ENCODE data around the gene DMRTB1. TPM values are rescaled to one million over a fixed set of nuclear protein-coding genes. Genes with fewer than 3 reads are reported as not detected.

Gene DMRTB1
- total and polyA plus RNA-seq, 9 of the 15 experiments (the other 6 are each of a cell fraction or from before 2014, with no cell fraction given) = 0.06 to 0.35 (median 0.13) TPM; not detected in 3

- ChIA-PET POLR2A (interaction anchor here (1.5 kb wide), 1 partner anchor 16 kb away, joined by 3 read pairs; no protein-coding TSS in a partner anchor), CTCF (ENCODE audit: low intra/inter-chr PET ratio) (no interaction called here)
- no peaks in the 10 kb centered on the region for H4K20me1 ChIP-seq (replicated peaks; ENCODE audit: control insufficient read depth, insufficient read depth, low read length)
- H3K27me3 ChIP-seq (ENCODE audit: control insufficient read depth in 2 of 2, insufficient read depth in 2 of 2, low read length in 2 of 2) = peaks cover 0 to 2% of the 10 kb centered on the region in 2 experiments; a peak in 2 of 5 replicates
- BruUV-seq (replicated peaks) = no TSS peak
- ATAC-seq = no peak
- intact Hi-C loops (cut with micrococcal nuclease) = no loop called here
- H3K36me3 ChIP-seq (ENCODE audit: control insufficient read depth, insufficient read depth, low read length) = no peaks in the 10 kb centered on the region
- peaks cover 0 to 5% of the 10 kb centered on the region in 2 experiments; a peak in 2 of 5 replicates for H3K4me1 ChIP-seq (replicated peaks in 1 of 2; ENCODE audit: control insufficient read depth in 2 of 2, insufficient read depth in 2 of 2, low read length in 2 of 2)
- no peaks in the 10 kb centered on the region for H3K9me3 ChIP-seq (replicated peaks; ENCODE audit: control insufficient read depth, insufficient read depth, low read depth, low read length)
- in situ Hi-C loops (cut with MboI) = no loop called here
- H3K9ac ChIP-seq (ENCODE audit: insufficient read depth in 1 of 2, low read depth in 2 of 2, low read length in 2 of 2) = no peak overlapping the region
- 4% methylated on average over 2 of the region's 2 CpGs for WGBS (ENCODE audit: insufficient coverage, low coverage, missing lambda C conversion rate)
- FAIRE-seq = no peak
- H3K9me1 ChIP-seq (ENCODE audit: control insufficient read depth, insufficient read depth, low read length) = no peaks in the 10 kb centered on the region
- TF ChIP-seq NFE2 (IDR thresholded peaks at IDR 0.05; ENCODE audit: low read depth) = no peak
- no peak for TF ChIP-seq ZFP1 (CRISPR knock-in tag; IDR thresholded peaks at IDR 0.05)
- no peak for TF ChIP-seq PML (IDR thresholded peaks at IDR 0.05; ENCODE audit: low read length)
- no peak for DNase-seq (ENCODE audit: extremely low read depth in 1 of 4, low spot score in 3 of 4)
- no peak overlapping the region for H3K4me3 ChIP-seq
- no peak overlapping the region for H3K27ac ChIP-seq (ENCODE audit: extremely low read depth, low read depth, low read length)
- H3K4me2 ChIP-seq (ENCODE audit: insufficient read depth, low read length) = no peak overlapping the region
- no peaks in the 10 kb centered on the region for H3K79me2 ChIP-seq (ENCODE audit: control insufficient read depth, insufficient read depth, low read length)
- no peak overlapping the region for H2AFZ ChIP-seq (ENCODE audit: low read depth, low read length)
Measured at GRCh38 chr1:53448241-53448841, 10.9 kb upstream of the DMRTB1 start.

- WGBS (ENCODE audit: insufficient coverage, low coverage, missing lambda C conversion rate) = 0% methylated on average over 3 of the region's 3 CpGs
- H4K20me1 ChIP-seq (replicated peaks; ENCODE audit: control insufficient read depth, insufficient read depth, low read length) = no peaks in the 10 kb centered on the region
- ChIA-PET POLR2A (interaction anchor here (1.5 kb wide), 1 partner anchor 16 kb away, joined by 3 read pairs; no protein-coding TSS in a partner anchor), CTCF (ENCODE audit: low intra/inter-chr PET ratio) (no interaction called here)
- H3K9me3 ChIP-seq (replicated peaks; ENCODE audit: control insufficient read depth, insufficient read depth, low read depth, low read length) = no peaks in the 10 kb centered on the region
- no peaks in the 10 kb centered on the region for H3K79me2 ChIP-seq (ENCODE audit: control insufficient read depth, insufficient read depth, low read length)
- TF ChIP-seq ZNF436 (CRISPR knock-in tag; IDR thresholded peaks at IDR 0.05) (no peak), ZNF347 (CRISPR knock-in tag; IDR thresholded peaks at IDR 0.05; ENCODE audit: low read depth) (no peak), ZMIZ1 (IDR thresholded peaks at IDR 0.05; ENCODE audit: low read depth in 2 of 2, low read length in 2 of 2) (no peak), ZNF146 (CRISPR knock-in tag; IDR thresholded peaks at IDR 0.05; ENCODE audit: unreplicated experiment) (no peak), ZNF12 (CRISPR knock-in tag; IDR thresholded peaks at IDR 0.05) (no peak), SPI1 (IDR thresholded peaks at IDR 0.05; ENCODE audit: borderline replicate concordance, low read depth, low read length) (no peak), STAT5B (CRISPR knock-in tag; IDR thresholded peaks at IDR 0.05) (no peak), SP2 (IDR thresholded peaks at IDR 0.05; ENCODE audit: extremely low read depth, low read depth, low read length, poor library complexity, severe bottlenecking) (no peak)
- no peak for ATAC-seq
- H3K27me3 ChIP-seq (ENCODE audit: control insufficient read depth in 2 of 2, insufficient read depth in 2 of 2, low read length in 2 of 2) = peaks cover 4 to 6% of the 10 kb centered on the region in 2 experiments; a peak in 3 of 5 replicates
- H3K4me2 ChIP-seq (ENCODE audit: insufficient read depth, low read length) = no peak overlapping the region
- H3K9me1 ChIP-seq (ENCODE audit: control insufficient read depth, insufficient read depth, low read length) = no peaks in the 10 kb centered on the region
- H3K36me3 ChIP-seq (ENCODE audit: control insufficient read depth, insufficient read depth, low read length) = no peaks in the 10 kb centered on the region
- BruUV-seq (replicated peaks) = no TSS peak
- in situ Hi-C loops (cut with MboI) (no loop called here), intact Hi-C loops (cut with micrococcal nuclease) (no loop called here)
- no peak for FAIRE-seq
- no peak for DNase-seq (ENCODE audit: extremely low read depth in 1 of 4, low spot score in 3 of 4)
- H3K4me3 ChIP-seq = no peak overlapping the region
- H2AFZ ChIP-seq (ENCODE audit: low read depth, low read length) = no peak overlapping the region
- no peak overlapping the region for H3K9ac ChIP-seq (ENCODE audit: insufficient read depth in 1 of 2, low read depth in 2 of 2, low read length in 2 of 2)
- no peak overlapping the region for H3K27ac ChIP-seq (ENCODE audit: extremely low read depth, low read depth, low read length)
- peaks cover 0 to 5% of the 10 kb centered on the region in 2 experiments; a peak in 2 of 5 replicates for H3K4me1 ChIP-seq (replicated peaks in 1 of 2; ENCODE audit: control insufficient read depth in 2 of 2, insufficient read depth in 2 of 2, low read length in 2 of 2)
Measured at GRCh38 chr1:53449021-53449420, 10.2 kb upstream of the DMRTB1 start.

Measured in K562 (cell line).